HCT116 (cell line): ENCODE results near the gene MRPL49. TPM values are rescaled to one million over a fixed set of nuclear protein-coding genes. Genes with fewer than 3 reads are reported as not detected.

ENCODE experiments used
- ATAC-seq: fragments of 200-7000 bp; cut with Tn5 transposase; 2 replicates; pipeline ENCODE4 v1.9.1; 2020; ENCODE audit warnings: mild to moderate bottlenecking, moderate library complexity
- BruUV-seq: library from RNA; stranded (reverse); fragments of 400-500 nt; replicated peaks from 2 replicates; lab custom pipeline; 2021; lab: Mats Ljungman, UMichigan
- CTCF ChIA-PET: fragments of 300-600 bp; sonication (Branson Sonifier 250); formaldehyde crosslinking; loops from one replicate; lab custom pipeline; 2021; ENCODE audit warnings: antibody characterized with exemption; lab: Charles Lee
- POLR2A ChIA-PET: fragments of 300-600, 350-600 bp; sonication (Branson Sonifier 250); formaldehyde crosslinking; loops from one replicate; lab custom pipeline; 2021; ENCODE audit warnings: antibody characterized with exemption; lab: Charles Lee
- RAD21 ChIA-PET, 2 experiments: fragments of 300-600 bp; sonication (Branson Sonifier 250); formaldehyde crosslinking; loops; one replicate each; lab custom pipeline; 2023; ENCODE audit warnings: low total read pairs in 2 of 2; ENCODE audit not compliant: uncharacterized antibody in 2 of 2, unreplicated experiment in 2 of 2, low non-redundant PET in 1 of 2; lab: Charles Lee
- DNase-seq: peaks from one replicate; pipeline ENCODE4 v3.0.0-alpha.2; 2010; ENCODE audit warnings: low read depth, low spot score
- H2AFZ ChIP-seq: fragments of 200-600 bp; shearing (Covaris generic), sonication (generic); 2 replicates; pipeline ENCODE4 v1.6.1; 2017; ENCODE audit warnings: low read depth, mixed run types, mixed read lengths, antibody characterized with exemption, low read length; ENCODE audit not compliant: poor library complexity, severe bottlenecking
- H3K27ac ChIP-seq: 2 replicates; pipeline ENCODE4 v1.5.1; 2012; ENCODE audit warnings: low read depth, low read length
- H3K27me3 ChIP-seq: fragments of 200-600 bp; sonication (generic); 2 replicates; pipeline ENCODE4 v1.6.1; 2016; ENCODE audit warnings: mixed run types, low read length, mixed read lengths; ENCODE audit not compliant: insufficient read depth
- H3K36me3 ChIP-seq, 2 experiments: fragments of 200-500 bp in 1 of 2; fragments of 200-600 bp in 1 of 2; sonication (Bioruptor generic) in 1 of 2; sonication (generic) in 1 of 2; 2 replicates each; pipeline versions ENCODE4 v1.5.1 to v1.6.1; 2014 to 2016; ENCODE audit warnings: low read length in 2 of 2, inconsistent platforms in 1 of 2, mixed read lengths in 1 of 2, mixed run types in 1 of 2; ENCODE audit not compliant: insufficient read depth in 2 of 2, control insufficient read depth in 1 of 2
- H3K4me1 ChIP-seq, 2 experiments: fragments of 200-600 bp in 1 of 2; sonication (generic) in 1 of 2; 2 replicates each; pipeline versions ENCODE4 v1.5.1 to v1.6.1; 2012 to 2017; ENCODE audit warnings: low read length in 2 of 2, inconsistent platforms in 1 of 2, mild to moderate bottlenecking in 1 of 2, mixed read lengths in 1 of 2, mixed run types in 1 of 2, moderate library complexity in 1 of 2; ENCODE audit not compliant: insufficient read depth in 2 of 2, control insufficient read depth in 1 of 2
- H3K4me2 ChIP-seq: fragments of 200-600 bp; sonication (generic); 2 replicates; pipeline ENCODE4 v1.6.1; 2017; ENCODE audit warnings: mixed run types, low read length, mixed read lengths
- H3K4me3 ChIP-seq, 2 experiments: fragments of 200-600 bp in 1 of 2; sonication (generic) in 1 of 2; replicated peaks in 1 of 2; 2 replicates each; pipeline ENCODE4 v1.5.1; 2011 to 2016; ENCODE audit warnings: low read length in 2 of 2, control low read depth in 1 of 2, low read depth in 1 of 2, mild to moderate bottlenecking in 1 of 2, mixed read lengths in 1 of 2, mixed run types in 1 of 2
- H3K79me2 ChIP-seq: fragments of 200-600 bp; sonication (generic); 2 replicates; pipeline ENCODE4 v1.6.1; 2017; ENCODE audit warnings: mild to moderate bottlenecking, mixed run types, low read length, moderate library complexity, mixed read lengths; ENCODE audit not compliant: insufficient read depth
- H3K9ac ChIP-seq: fragments of 200-600 bp; sonication (generic); 2 replicates; pipeline ENCODE4 v1.6.1; 2016; ENCODE audit warnings: low read length, mixed read lengths
- H3K9me2 ChIP-seq: fragments of 200-600 bp; sonication (generic), shearing (Covaris generic); 2 replicates; pipeline ENCODE4 v1.6.1; 2017; ENCODE audit warnings: mixed run types, mild to moderate bottlenecking, moderate library complexity; ENCODE audit not compliant: insufficient read depth
- H3K9me3 ChIP-seq, 2 experiments: fragments of 200-500 bp in 1 of 2; fragments of 200-600 bp in 1 of 2; sonication (Bioruptor generic) in 1 of 2; sonication (generic) in 1 of 2; 2 replicates each; pipeline ENCODE4 v1.6.1; 2014 to 2017; ENCODE audit warnings: low read length in 2 of 2, mixed read lengths in 2 of 2, inconsistent platforms in 1 of 2, low read depth in 1 of 2, mild to moderate bottlenecking in 1 of 2, mixed run types in 1 of 2, moderate library complexity in 1 of 2; ENCODE audit not compliant: control insufficient read depth in 1 of 2, insufficient read depth in 1 of 2
- H4K20me1 ChIP-seq: fragments of 200-600 bp; sonication (generic), shearing (Covaris generic); 2 replicates; pipeline ENCODE4 v1.6.1; 2017; ENCODE audit warnings: mixed run types, mild to moderate bottlenecking, moderate library complexity; ENCODE audit not compliant: insufficient read depth
- ATF3 ChIP-seq: IDR thresholded peaks from 2 replicates; pipeline ENCODE4 v1.6.1; 2012
- CBX3 ChIP-seq: IDR thresholded peaks from 2 replicates; pipeline ENCODE4 v1.6.1; 2012; ENCODE audit warnings: low read depth
- EZH2phosphoT487 ChIP-seq: fragments of 200-600 bp; IDR thresholded peaks from 2 replicates; pipeline ENCODE4 v1.6.1; 2018; ENCODE audit warnings: antibody characterized with exemption, borderline replicate concordance
- POLR2A ChIP-seq: IDR thresholded peaks from 2 replicates; pipeline ENCODE4 v1.7.0; 2011; ENCODE audit warnings: borderline replicate concordance; ENCODE audit not compliant: insufficient read depth, insufficient read length; ENCODE audit errors: extremely low read depth
- REST ChIP-seq: IDR thresholded peaks from 2 replicates; pipeline ENCODE4 v1.6.1; 2012; ENCODE audit warnings: low read depth
- SIN3A ChIP-seq: IDR thresholded peaks from 2 replicates; pipeline ENCODE4 v1.6.1; 2012; ENCODE audit warnings: low read depth
- ZFX ChIP-seq: fragments of 450-650 bp; IDR thresholded peaks from 2 replicates; pipeline ENCODE4 v1.6.1; 2017
- intact Hi-C: fragments of 100-400 bp; cut with micrococcal nuclease; formaldehyde crosslinking; loops from 2 replicates; pipeline ENCODE4 v1.10.0; 2022
- total RNA-seq: library from RNA; stranded (reverse); gene quantifications from one replicate; pipeline ENCODE4 v1.2.1, GENCODE V29; 2021; ENCODE audit not compliant: unreplicated experiment

Gene MRPL49
- total RNA-seq, 1 experiment from 2014 or later: 77.5 TPM

DNA sequence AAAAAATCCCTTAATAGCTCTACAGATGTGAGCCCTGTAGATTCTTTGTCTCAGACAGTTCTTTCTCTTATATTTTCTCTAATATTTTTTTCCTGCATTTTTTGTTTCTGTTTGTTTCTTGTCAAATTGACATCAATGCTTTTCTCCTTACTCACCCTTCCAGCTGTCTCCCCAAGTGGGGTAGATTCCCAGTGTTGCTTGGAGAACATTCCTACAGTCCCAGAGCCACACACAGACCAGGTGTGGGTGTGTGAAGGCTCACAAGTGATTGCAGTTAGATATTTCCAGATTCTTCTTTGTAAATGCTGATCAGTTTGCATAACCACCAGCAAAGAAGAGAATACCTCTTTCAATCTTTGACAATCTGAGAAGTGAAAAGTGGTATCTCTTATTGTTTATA, 18.6 kb upstream of the MRPL49 start:
- intact Hi-C loops: no loop called here
- POLR2A ChIA-PET: interaction anchor here (1.9 kb wide), 1 partner anchor 8 kb away, joined by 9 read pairs; the partner anchor contains the start of gene TM7SF2

More for the DNA sequence above, 18.6 kb upstream of the MRPL49 start:
- Histone ChIP-seq H3K9me2 (no peaks in the 10 kb centered on the region), H3K4me2 (no peak overlapping the region), H4K20me1 (no peaks in the 10 kb centered on the region), H2AFZ (no peak overlapping the region), H3K4me1 (no peaks in the 10 kb centered on the region; a peak in 1 of 4 replicates), H3K9ac (no peak overlapping the region), H3K4me3 (no peak overlapping the region), H3K9me3 (no peaks in the 10 kb centered on the region), H3K79me2 (peaks cover 23% of the 10 kb centered on the region), H3K27me3 (no peaks in the 10 kb centered on the region), H3K27ac (no peak overlapping the region), H3K36me3 (no peaks in the 10 kb centered on the region; a peak in 1 of 4 replicates)
- DNase-seq (no peak), ATAC-seq (no peak)
- TF ChIP-seq REST (no peak), ZFX (no peak), SIN3A (no peak), POLR2A (no peak), EZH2phosphoT487 (no peak), CBX3 (no peak), ATF3 (no peak)
- BruUV-seq: no TSS peak
- ChIA-PET RAD21 (no interaction called here), CTCF (no interaction called here)
